Neuron (in vitro differentiated cells): ENCODE data around the gene HMGXB4.

Experiments
- H2AFZ ChIP-seq: one replicate; pipeline ENCODE4 v1.6.1; 2013; ENCODE audit warnings: low read depth, mild to moderate bottlenecking, inconsistent platforms, low read length, moderate library complexity
- H3K27me3 ChIP-seq: one replicate; pipeline ENCODE4 v1.6.1; 2013; ENCODE audit warnings: low read length; ENCODE audit not compliant: insufficient read depth
- H3K36me3 ChIP-seq: one replicate; pipeline ENCODE4 v1.6.1; 2013; ENCODE audit warnings: low read length; ENCODE audit not compliant: insufficient read depth
- H3K4me1 ChIP-seq: one replicate; pipeline ENCODE4 v1.6.1; 2013; ENCODE audit warnings: low read length; ENCODE audit not compliant: insufficient read depth
- H3K4me3 ChIP-seq: 2 replicates; pipeline ENCODE4 v1.5.1; 2013; ENCODE audit warnings: mild to moderate bottlenecking, low read length, moderate library complexity
- H3K9me3 ChIP-seq: one replicate; pipeline ENCODE4 v1.6.1; 2013; ENCODE audit warnings: low read length

HMGXB4 gene

DNA sequence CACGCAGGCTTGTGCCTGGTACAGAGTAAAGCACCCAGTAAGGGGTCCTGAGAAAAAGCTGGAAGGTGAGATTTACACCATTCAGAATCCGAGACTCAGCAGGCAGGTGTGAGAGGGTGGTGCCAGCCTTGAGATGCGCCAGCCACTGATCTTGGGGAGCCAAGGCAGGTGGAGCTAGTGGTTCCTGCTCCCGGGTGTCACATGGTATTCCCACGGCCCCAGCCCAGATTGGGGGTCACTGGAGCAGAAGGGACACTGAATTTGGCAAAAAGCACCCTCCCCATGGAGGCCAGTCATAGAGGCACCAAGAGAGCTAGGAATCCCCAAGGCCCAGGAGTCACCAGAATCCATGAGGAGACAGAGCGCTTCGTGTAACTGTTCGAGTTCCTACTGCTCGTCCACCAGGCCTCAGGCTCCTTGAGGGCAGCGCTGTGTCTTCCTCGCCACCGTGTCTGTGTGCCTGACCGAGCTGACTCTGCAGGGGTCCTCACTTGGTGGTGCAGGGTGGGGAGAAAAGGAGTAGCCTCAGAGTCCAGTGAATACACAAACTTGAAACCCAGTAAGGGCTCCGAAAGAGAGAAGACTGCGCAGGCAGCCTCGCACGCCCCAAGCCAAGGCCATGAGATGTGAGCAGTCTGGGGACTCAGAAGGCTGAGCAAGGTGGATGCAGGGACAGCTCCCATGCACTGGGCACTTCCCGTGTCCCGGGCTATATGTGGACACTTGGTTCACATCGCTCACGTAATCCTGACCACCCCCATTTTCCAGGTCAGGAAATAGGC lies 70.6 kb downstream of the HMGXB4 start:
- Histone ChIP-seq H3K4me1 (no peaks in the 10 kb centered on the region), H3K4me3 (no peak overlapping the region), H3K27me3 (no peaks in the 10 kb centered on the region), H2AFZ (no peak overlapping the region), H3K36me3 (peaks cover 59% of the 10 kb centered on the region), H3K9me3 (no peaks in the 10 kb centered on the region)

DNA sequence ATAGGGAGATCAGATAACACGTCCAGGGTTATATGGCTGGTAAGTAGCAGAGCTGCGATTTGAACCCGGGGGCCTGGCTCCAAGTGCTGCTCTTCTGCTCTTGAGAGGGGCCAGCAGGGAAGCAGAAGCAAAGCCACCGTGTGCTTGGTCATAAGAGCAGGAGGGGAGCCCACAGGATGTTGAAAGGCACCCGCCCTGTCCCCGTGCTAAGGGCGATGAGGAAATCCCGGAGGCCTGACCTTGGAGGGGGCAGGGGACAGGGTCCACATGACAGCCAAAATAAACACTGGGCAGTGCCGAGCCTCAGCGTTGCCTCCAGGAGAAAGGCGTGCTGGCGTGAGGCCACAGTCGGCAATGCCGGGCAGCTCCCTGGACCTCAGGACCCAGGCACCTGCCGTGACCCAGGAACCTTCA lies 71.2 kb downstream of the HMGXB4 start:
- no peak overlapping the region for H3K4me3 ChIP-seq
- H2AFZ ChIP-seq, result no peak overlapping the region
- peaks cover 62% of the 10 kb centered on the region for H3K36me3 ChIP-seq
- no peaks in the 10 kb centered on the region for H3K9me3 ChIP-seq
- H3K4me1 ChIP-seq, result no peaks in the 10 kb centered on the region
- no peaks in the 10 kb centered on the region for H3K27me3 ChIP-seq

DNA sequence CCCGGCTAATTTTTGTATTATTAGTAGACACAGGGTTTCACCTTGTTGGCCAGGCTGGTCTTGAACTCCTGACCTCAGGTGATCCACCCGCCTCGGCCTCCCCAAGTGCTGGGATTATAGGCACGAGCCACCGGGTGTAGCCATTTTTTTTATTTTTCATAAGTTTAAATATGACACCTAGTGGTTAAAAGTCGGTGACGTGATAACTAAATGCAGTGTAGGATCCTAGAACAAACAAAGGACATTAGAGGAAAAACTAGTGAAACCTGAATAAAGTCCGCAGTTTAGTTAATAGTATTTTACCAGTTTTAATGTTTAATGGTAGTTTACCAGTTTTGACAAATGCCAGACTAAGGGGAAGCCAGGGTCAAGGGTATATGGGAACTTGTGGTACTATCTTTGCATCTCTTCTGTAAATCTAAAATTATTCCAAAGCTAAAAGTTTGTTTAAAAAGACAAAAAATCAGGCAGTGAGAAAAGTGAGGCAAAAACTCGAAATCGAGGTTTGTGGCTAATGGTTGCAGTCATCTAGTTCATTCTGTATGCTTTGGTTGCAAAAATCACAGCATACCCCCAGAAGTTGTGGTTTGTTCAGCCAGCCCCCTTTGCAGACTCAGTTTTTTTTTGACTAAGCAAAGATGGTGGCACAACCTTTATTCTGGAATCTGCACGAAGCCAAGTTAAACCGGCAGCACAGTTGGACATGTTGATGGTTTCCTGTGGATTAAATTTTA lies 72.0 kb downstream of the HMGXB4 start:
- H2AFZ ChIP-seq, result no peak overlapping the region
- H3K9me3 ChIP-seq, result no peaks in the 10 kb centered on the region
- no peaks in the 10 kb centered on the region for H3K4me1 ChIP-seq
- no peak overlapping the region for H3K4me3 ChIP-seq
- no peaks in the 10 kb centered on the region for H3K27me3 ChIP-seq
- peaks cover 61% of the 10 kb centered on the region for H3K36me3 ChIP-seq

GRCh38 chr22:35330258-35330861 lies 73.1 kb downstream of the HMGXB4 start:
- Histone ChIP-seq H2AFZ (no peak overlapping the region), H3K36me3 (peaks cover 66% of the 10 kb centered on the region), H3K9me3 (no peaks in the 10 kb centered on the region), H3K4me3 (no peak overlapping the region), H3K4me1 (no peaks in the 10 kb centered on the region), H3K27me3 (no peaks in the 10 kb centered on the region)

GRCh38 chr22:35332278-35332677 lies 75.0 kb downstream of the HMGXB4 start:
- Histone ChIP-seq H3K27me3 (no peaks in the 10 kb centered on the region), H2AFZ (no peak overlapping the region), H3K4me1 (no peaks in the 10 kb centered on the region), H3K4me3 (no peak overlapping the region), H3K36me3 (peaks cover 63% of the 10 kb centered on the region), H3K9me3 (no peaks in the 10 kb centered on the region)

DNA sequence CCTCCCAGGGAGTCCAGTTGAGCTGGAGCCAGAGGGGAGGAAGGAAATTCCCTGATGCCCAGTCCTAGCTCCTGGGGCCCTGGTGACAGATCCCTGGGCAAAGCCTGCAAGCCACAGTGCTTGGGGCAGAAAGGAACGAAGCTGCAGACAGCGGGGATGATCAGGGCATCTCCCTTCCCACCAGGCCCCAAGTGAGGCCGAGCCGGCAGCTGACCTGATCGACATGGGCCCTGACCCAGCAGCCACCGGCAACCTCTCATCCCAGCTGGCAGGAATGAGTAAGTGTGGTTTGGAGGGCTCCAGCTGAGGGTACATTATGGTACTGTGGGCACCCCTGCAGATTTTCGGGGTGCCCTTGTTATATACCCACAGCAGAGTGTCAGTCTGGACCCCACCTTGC lies 75.9 kb downstream of the HMGXB4 start:
- Histone ChIP-seq H3K9me3 (no peaks in the 10 kb centered on the region), H2AFZ (no peak overlapping the region), H3K4me1 (no peaks in the 10 kb centered on the region), H3K27me3 (no peaks in the 10 kb centered on the region), H3K4me3 (no peak overlapping the region), H3K36me3 (peaks cover 55% of the 10 kb centered on the region)

- Histone ChIP-seq H3K4me1 (no peaks in the 10 kb centered on the region), H3K9me3 (no peaks in the 10 kb centered on the region), H3K27me3 (no peaks in the 10 kb centered on the region), H2AFZ (no peak overlapping the region), H3K36me3 (peaks cover 51% of the 10 kb centered on the region), H3K4me3 (no peak overlapping the region)
Measured at GRCh38 chr22:35334004-35334403, 76.7 kb downstream of the HMGXB4 start.

DNA sequence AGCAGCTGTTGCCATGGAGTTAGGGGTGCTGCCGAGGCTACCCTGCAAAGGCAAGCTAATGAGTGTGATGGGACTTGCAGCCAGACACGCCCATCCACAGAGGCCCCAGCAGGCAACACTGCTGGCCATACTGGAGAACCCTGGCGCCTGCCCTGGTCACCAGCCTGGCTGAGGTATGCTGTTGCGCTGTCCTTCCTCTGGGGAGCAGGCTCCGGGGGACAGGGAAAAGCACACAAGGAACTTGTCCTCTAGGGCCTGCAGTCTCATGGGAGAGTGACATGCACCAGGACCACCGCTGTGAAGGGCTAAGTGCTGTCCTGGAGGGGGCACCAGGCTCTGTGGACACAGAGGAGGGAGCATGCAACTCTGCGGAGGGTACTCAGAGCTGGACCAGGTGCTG lies 78.2 kb downstream of the HMGXB4 start:
- Histone ChIP-seq H3K36me3 (peaks cover 45% of the 10 kb centered on the region), H3K4me1 (no peaks in the 10 kb centered on the region), H2AFZ (no peak overlapping the region), H3K9me3 (no peaks in the 10 kb centered on the region), H3K27me3 (no peaks in the 10 kb centered on the region), H3K4me3 (no peak overlapping the region)

- H2AFZ ChIP-seq, result no peak overlapping the region
- H3K27me3 ChIP-seq, result no peaks in the 10 kb centered on the region
- H3K36me3 ChIP-seq, result peaks cover 48% of the 10 kb centered on the region
- no peak overlapping the region for H3K4me3 ChIP-seq
- H3K9me3 ChIP-seq, result no peaks in the 10 kb centered on the region
- no peaks in the 10 kb centered on the region for H3K4me1 ChIP-seq
Measured at GRCh38 chr22:35335936-35336781, 78.9 kb downstream of the HMGXB4 start.

DNA sequence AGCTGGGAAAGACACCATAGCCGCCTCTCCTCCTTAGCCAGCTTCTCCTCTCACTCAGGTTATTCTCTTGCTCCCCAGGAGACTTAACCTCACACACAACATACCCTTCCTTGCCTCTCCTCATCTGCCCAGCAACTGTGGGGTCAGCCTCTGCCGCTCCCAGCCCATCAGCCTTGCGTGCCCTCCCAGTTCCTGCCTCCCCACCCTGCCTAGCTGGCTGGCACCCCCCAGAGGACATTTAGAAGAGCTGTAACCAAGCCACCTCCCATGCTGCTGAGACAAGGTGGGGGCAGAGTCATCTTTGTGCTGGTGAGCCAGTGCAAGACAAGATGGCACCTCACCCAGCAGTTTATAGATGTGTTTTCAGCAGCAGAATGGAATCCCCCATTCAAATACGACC lies 80.6 kb downstream of the HMGXB4 start:
- H3K27me3 ChIP-seq, result no peaks in the 10 kb centered on the region
- H3K4me3 ChIP-seq, result no peak overlapping the region
- peaks cover 43% of the 10 kb centered on the region for H3K36me3 ChIP-seq
- no peaks in the 10 kb centered on the region for H3K9me3 ChIP-seq
- no peak overlapping the region for H2AFZ ChIP-seq
- H3K4me1 ChIP-seq, result no peaks in the 10 kb centered on the region

DNA sequence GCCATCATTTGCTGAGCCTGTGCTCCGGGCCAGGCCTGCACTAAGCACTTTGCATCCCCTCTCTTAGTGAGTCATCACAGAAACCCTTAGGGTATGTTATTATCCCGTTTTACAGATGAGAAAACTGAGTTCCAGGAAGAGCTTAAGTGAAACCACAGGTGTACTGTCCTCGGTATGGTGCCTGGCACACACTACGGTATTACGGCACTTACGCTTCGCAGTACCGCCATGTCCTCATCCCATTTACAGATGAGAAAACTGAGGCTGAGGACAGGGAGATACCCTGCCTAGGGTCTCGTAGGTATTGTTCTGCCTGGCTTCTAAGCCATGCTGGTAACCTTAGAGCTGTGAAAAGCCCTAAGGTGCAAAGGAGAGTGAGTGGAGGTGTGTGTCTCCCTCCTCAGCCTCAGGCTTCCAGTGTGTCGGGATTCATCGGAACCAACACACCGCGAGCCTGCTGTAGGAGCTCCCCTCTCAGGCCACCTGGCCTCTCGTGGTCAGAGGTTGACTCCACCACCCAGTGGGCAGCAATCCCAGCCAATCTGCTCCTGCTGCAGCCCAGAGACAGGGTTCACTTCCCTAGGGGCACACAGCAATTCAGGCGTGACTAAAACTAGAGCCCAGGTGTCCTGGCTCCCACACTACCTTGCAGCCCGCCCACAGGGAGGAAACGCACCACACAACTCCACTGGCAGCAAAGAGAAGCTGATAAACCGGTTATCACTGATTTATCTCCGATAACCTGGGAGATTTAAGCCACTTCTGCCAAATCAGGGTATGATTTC lies 84.0 kb downstream of the HMGXB4 start:
- H3K4me1 ChIP-seq, result no peaks in the 10 kb centered on the region
- H3K36me3 ChIP-seq, result peaks cover 12% of the 10 kb centered on the region
- H3K4me3 ChIP-seq, result no peak overlapping the region
- no peaks in the 10 kb centered on the region for H3K9me3 ChIP-seq
- H3K27me3 ChIP-seq, result no peaks in the 10 kb centered on the region
- no peak overlapping the region for H2AFZ ChIP-seq

- Histone ChIP-seq H3K4me3 (no peak overlapping the region), H2AFZ (no peak overlapping the region), H3K27me3 (no peaks in the 10 kb centered on the region), H3K36me3 (peaks cover 10% of the 10 kb centered on the region), H3K4me1 (no peaks in the 10 kb centered on the region), H3K9me3 (no peaks in the 10 kb centered on the region)
Measured at GRCh38 chr22:35342390-35342789, 85.1 kb downstream of the HMGXB4 start.
